ENCODE results near the gene IRF3.

IRF3 gene

GRCh38 chr19:49616532-49616931 is 49.1 kb downstream of the IRF3 start:
- no peak for DNase-seq (ENCODE audit: low read depth)

GRCh38 chr19:49615861-49616260 is 49.8 kb downstream of the IRF3 start:
- no peak for DNase-seq (ENCODE audit: low read depth)

DNA sequence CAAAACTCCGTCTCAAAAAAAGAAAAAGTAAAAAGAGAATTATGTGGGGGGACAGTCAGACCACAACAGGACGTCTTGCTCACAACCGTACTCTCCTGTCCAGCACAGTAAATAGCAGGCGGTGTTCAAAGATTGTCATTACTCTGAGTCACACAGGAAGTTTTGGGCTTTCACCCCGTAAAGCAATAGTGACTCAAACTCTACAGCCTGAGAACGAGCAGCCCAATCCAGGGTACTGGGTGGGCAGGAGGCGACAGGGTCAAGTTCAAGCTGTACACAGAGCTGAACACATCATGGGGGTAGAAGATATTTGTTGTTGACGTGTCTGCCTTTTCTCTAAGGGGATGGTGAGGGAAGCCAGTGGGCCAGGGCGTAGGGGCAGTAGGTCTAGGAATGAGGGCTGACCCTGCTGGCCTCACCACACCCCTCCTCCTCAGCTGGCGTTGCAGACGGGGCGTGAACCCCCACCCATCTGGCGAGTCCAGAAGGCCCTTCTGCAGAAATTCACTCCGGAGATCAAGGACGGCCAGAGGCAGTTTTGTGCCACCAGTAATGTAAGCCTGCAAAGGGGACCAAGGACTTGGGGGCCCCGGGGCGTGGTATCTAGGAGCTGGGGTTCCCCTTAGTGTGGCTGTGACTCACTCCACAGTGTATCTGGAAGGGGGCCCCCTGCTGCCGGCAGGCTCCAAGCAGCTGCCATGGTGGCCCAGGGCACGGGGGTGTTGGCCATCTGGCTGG is 51.4 kb downstream of the IRF3 start:
- peak; percentile 43 for DNase-seq (ENCODE audit: low read depth)

GRCh38 chr19:49613374-49613773 is 52.3 kb downstream of the IRF3 start:
- DNase-seq (ENCODE audit: low read depth), result peak; percentile 32

All from fibroblast of gingiva (primary cell).